ENCODE data around the gene AQP2. TPM values are rescaled to one million over a fixed set of nuclear protein-coding genes. Genes with fewer than 3 reads are reported as not detected.
A peak's percentile ranks its signal among the peaks of the same experiment; 100 is the strongest.

AQP2 gene
- total and polyA plus RNA-seq, 2 of the 13 experiments (the other 11 are each of a cell fraction or from before 2014, with no cell fraction given), result not detected

- TF ChIP-seq MED8 (CRISPR knock-in tag; IDR thresholded peaks at IDR 0.05; ENCODE audit: insufficient replicate concordance) (no peak), ZNF496 (CRISPR knock-in tag; IDR thresholded peaks at IDR 0.05; ENCODE audit: insufficient replicate concordance) (no peak), PRPF4 (IDR thresholded peaks at IDR 0.05; ENCODE audit: low read depth, low read length, poor library complexity, severe bottlenecking) (no peak), ATRX (CRISPR knock-in tag; IDR thresholded peaks at IDR 0.05; ENCODE audit: borderline replicate concordance) (no peak), ZSCAN31 (CRISPR knock-in tag; IDR thresholded peaks at IDR 0.05; ENCODE audit: low read depth) (0 out of 2 replicates have a peak, but pooled peaks have one; percentile 73), ZNF432 (CRISPR knock-in tag; IDR thresholded peaks at IDR 0.05; ENCODE audit: borderline replicate concordance) (no peak), YY1 (IDR thresholded peaks at IDR 0.05; ENCODE audit: insufficient read depth, insufficient replicate concordance, low read depth, low read length) (no peak), HDAC6 (IDR thresholded peaks at IDR 0.05; ENCODE audit: low read depth, low read length) (no peak), NFRKB (IDR thresholded peaks at IDR 0.05) (no peak), SP1 (IDR thresholded peaks at IDR 0.05) (no peak), SP1 (CRISPR knock-in tag; IDR thresholded peaks at IDR 0.05) (no peak), EHMT2 (IDR thresholded peaks at IDR 0.05; ENCODE audit: borderline replicate concordance, low read depth, low read length) (peak; percentile 56; the same call in 1 of the 2 replicates), ZNF446 (CRISPR knock-in tag; IDR thresholded peaks at IDR 0.05) (no peak), HMGA1 (CRISPR knock-in tag; conservative IDR thresholded peaks at IDR 0.05) (no peak), HBP1 (CRISPR knock-in tag; IDR thresholded peaks at IDR 0.05; ENCODE audit: low read depth) (0 out of 2 replicates have a peak, but pooled peaks have one; percentile 30)
- TF ChIP-seq, protein P1, sequence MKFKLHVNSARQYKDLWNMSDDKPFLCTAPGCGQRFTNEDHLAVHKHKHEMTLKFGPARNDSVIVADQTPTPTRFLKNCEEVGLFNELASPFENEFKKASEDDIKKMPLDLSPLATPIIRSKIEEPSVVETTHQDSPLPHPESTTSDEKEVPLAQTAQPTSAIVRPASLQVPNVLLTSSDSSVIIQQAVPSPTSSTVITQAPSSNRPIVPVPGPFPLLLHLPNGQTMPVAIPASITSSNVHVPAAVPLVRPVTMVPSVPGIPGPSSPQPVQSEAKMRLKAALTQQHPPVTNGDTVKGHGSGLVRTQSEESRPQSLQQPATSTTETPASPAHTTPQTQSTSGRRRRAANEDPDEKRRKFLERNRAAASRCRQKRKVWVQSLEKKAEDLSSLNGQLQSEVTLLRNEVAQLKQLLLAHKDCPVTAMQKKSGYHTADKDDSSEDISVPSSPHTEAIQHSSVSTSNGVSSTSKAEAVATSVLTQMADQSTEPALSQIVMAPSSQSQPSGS (CRISPR knock-in tag; IDR thresholded peaks at IDR 0.05), result no peak
- TF ChIP-seq, protein P2, sequence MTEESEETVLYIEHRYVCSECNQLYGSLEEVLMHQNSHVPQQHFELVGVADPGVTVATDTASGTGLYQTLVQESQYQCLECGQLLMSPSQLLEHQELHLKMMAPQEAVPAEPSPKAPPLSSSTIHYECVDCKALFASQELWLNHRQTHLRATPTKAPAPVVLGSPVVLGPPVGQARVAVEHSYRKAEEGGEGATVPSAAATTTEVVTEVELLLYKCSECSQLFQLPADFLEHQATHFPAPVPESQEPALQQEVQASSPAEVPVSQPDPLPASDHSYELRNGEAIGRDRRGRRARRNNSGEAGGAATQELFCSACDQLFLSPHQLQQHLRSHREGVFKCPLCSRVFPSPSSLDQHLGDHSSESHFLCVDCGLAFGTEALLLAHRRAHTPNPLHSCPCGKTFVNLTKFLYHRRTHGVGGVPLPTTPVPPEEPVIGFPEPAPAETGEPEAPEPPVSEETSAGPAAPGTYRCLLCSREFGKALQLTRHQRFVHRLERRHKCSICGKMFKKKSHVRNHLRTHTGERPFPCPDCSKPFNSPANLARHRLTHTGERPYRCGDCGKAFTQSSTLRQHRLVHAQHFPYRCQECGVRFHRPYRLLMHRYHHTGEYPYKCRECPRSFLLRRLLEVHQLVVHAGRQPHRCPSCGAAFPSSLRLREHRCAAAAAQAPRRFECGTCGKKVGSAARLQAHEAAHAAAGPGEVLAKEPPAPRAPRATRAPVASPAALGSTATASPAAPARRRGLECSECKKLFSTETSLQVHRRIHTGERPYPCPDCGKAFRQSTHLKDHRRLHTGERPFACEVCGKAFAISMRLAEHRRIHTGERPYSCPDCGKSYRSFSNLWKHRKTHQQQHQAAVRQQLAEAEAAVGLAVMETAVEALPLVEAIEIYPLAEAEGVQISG (CRISPR knock-in tag; IDR thresholded peaks at IDR 0.05), result no peak; the same call in 1 of the 2 replicates
- TF ChIP-seq, protein P3, sequence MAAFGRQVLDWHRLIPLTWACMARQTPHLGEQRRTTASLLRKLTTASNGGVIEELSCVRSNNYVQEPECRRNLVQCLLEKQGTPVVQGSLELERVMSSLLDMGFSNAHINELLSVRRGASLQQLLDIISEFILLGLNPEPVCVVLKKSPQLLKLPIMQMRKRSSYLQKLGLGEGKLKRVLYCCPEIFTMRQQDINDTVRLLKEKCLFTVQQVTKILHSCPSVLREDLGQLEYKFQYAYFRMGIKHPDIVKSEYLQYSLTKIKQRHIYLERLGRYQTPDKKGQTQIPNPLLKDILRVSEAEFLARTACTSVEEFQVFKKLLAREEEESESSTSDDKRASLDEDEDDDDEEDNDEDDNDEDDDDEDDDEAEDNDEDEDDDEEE (CRISPR knock-in tag; IDR thresholded peaks at IDR 0.05), result peak; percentile 40
- TF ChIP-seq, protein P4, sequence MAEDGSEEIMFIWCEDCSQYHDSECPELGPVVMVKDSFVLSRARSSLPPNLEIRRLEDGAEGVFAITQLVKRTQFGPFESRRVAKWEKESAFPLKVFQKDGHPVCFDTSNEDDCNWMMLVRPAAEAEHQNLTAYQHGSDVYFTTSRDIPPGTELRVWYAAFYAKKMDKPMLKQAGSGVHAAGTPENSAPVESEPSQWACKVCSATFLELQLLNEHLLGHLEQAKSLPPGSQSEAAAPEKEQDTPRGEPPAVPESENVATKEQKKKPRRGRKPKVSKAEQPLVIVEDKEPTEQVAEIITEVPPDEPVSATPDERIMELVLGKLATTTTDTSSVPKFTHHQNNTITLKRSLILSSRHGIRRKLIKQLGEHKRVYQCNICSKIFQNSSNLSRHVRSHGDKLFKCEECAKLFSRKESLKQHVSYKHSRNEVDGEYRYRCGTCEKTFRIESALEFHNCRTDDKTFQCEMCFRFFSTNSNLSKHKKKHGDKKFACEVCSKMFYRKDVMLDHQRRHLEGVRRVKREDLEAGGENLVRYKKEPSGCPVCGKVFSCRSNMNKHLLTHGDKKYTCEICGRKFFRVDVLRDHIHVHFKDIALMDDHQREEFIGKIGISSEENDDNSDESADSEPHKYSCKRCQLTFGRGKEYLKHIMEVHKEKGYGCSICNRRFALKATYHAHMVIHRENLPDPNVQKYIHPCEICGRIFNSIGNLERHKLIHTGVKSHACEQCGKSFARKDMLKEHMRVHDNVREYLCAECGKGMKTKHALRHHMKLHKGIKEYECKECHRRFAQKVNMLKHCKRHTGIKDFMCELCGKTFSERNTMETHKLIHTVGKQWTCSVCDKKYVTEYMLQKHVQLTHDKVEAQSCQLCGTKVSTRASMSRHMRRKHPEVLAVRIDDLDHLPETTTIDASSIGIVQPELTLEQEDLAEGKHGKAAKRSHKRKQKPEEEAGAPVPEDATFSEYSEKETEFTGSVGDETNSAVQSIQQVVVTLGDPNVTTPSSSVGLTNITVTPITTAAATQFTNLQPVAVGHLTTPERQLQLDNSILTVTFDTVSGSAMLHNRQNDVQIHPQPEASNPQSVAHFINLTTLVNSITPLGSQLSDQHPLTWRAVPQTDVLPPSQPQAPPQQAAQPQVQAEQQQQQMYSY (CRISPR knock-in tag; IDR thresholded peaks at IDR 0.05), result no peak
Measured at GRCh38 chr12:49967042-49967776, 16.7 kb downstream of the AQP2 start (continued).

Data from HepG2 (cell line).